ENCODE data around the gene EML4.

DNA sequence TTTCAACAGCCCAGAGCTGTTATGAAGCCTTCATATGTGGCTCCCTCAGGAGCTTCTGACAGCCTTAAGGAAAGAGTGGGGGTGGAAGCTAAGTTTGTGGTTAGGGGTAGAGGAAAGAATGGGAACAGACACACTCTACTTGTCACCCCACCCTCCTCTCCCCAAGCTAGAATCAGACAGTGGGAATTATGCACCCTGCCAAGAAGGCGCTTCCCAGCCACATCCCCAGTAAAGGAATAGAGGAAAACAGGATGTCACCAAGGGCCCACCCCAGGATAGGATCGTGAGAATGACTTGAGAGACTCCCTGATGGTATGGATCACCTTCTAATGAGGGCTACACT lies 32.4 kb upstream of the EML4 start:
- TF ChIP-seq, protein P1, sequence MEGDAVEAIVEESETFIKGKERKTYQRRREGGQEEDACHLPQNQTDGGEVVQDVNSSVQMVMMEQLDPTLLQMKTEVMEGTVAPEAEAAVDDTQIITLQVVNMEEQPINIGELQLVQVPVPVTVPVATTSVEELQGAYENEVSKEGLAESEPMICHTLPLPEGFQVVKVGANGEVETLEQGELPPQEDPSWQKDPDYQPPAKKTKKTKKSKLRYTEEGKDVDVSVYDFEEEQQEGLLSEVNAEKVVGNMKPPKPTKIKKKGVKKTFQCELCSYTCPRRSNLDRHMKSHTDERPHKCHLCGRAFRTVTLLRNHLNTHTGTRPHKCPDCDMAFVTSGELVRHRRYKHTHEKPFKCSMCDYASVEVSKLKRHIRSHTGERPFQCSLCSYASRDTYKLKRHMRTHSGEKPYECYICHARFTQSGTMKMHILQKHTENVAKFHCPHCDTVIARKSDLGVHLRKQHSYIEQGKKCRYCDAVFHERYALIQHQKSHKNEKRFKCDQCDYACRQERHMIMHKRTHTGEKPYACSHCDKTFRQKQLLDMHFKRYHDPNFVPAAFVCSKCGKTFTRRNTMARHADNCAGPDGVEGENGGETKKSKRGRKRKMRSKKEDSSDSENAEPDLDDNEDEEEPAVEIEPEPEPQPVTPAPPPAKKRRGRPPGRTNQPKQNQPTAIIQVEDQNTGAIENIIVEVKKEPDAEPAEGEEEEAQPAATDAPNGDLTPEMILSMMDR (optimal IDR thresholded peaks at IDR 0.05 in 1 of 3, IDR thresholded peaks at IDR 0.05 in 1 of 3, conservative IDR thresholded peaks at IDR 0.05 in 1 of 3; ENCODE audit: extremely low read depth in 1 of 3, insufficient read depth in 2 of 3, low read length in 3 of 3): no peak
- no peak for TF ChIP-seq EZH2 (IDR thresholded peaks at IDR 0.05; ENCODE audit: low read length)

Measured in keratinocyte (primary cell).